ENCODE measurements around the gene TMEM9. TPM values are rescaled to one million over a fixed set of nuclear protein-coding genes. Genes with fewer than 3 reads are reported as not detected.

The TMEM9 gene
- total and polyA plus RNA-seq, 2 of the 8 experiments (the other 6 are each of a cell fraction or from before 2014, with no cell fraction given): 79.9 to 181 TPM

DNA sequence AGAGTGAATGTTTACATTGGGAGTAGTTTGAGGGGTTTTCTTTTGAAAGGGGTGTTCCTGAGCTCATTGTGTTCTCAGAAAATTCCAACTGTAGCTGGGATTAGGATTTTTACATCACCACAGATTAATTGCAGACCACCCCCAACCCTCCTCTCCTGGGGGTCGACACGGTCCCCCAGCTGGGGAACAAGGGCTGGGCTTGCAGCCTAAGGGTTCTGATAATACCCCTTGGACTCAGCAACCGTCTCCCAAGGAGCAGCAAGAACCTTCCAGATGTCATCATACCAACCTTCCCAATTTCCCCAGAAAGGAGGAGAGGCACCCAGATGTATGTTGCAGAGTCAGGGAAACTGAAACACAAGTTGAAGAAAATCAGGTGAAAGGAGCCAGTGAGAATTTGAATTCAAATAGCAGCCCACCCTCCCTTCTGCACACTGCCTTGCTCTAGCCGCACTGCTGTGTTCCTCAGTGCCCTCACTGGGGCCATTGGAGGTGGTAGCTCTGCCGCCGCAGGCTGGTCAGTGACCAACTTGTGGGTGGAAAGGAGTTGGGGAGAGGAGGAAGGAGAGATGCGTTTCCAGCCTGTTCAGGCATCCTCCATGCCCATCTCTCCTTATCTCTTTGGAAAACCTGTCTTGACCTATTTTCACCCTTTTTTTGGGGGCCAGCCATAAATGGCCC is 21.7 kb upstream of the TMEM9 start:
- FAIRE-seq: no peak
- CTCF ChIA-PET (ENCODE audit: partially characterized antibody): interaction anchor here (0.8 to 3.1 kb wide), 7 partner anchors 8 to 84 kb away, joined by 3 to 8 read pairs (median 3); no protein-coding TSS in a partner anchor

More for the DNA sequence above, 21.7 kb upstream of the TMEM9 start:
- H3K36me3 ChIP-seq (ENCODE audit: control insufficient read depth in 2 of 4, insufficient read depth in 4 of 4, low read length in 3 of 4): no peaks in the 10 kb centered on the region; a peak in 1 of 8 replicates
- no peak overlapping the region for H2BK120ac ChIP-seq (replicated peaks; ENCODE audit: low read depth, low read length)
- H3K56ac ChIP-seq (replicated peaks; ENCODE audit: insufficient read length, low read depth, low read length): no peak overlapping the region
- WGBS, 2 experiments (ENCODE audit: extremely low coverage in 1 of 2, insufficient coverage in 1 of 2, insufficient read length in 1 of 2, insufficient replicate concordance in 2 of 2, low coverage in 1 of 2, low lambda C conversion rate in 2 of 2, missing lambda C conversion rate in 1 of 2): 81% methylated on average over 7 of the region's 7 CpGs; no CpG with 5 or more reads in 1 of the 2 experiments
- no peak overlapping the region for H3K14ac ChIP-seq (ENCODE audit: insufficient read length)
- no peak overlapping the region for H2BK12ac ChIP-seq (ENCODE audit: low read depth, low read length)
- H3K27me3 ChIP-seq (replicated peaks in 1 of 4; ENCODE audit: control insufficient read depth in 3 of 4, extremely low read depth in 1 of 4, insufficient read depth in 3 of 4, low read length in 3 of 4): peaks cover 0 to 5% (median 3%) of the 10 kb centered on the region in 4 experiments; a peak in 3 of 7 replicates
- H4K5ac ChIP-seq (ENCODE audit: insufficient read length, low read depth, low read length): no peak overlapping the region
- no peak overlapping the region for H3K23ac ChIP-seq (ENCODE audit: insufficient read length)
- H2BK5ac ChIP-seq (ENCODE audit: low read depth, low read length): no peak overlapping the region
- peaks cover 3 to 5% (median 4%) of the 10 kb centered on the region in 4 experiments; a peak in 5 of 7 replicates for H3K4me1 ChIP-seq (replicated peaks in 1 of 4; ENCODE audit: control insufficient read depth in 3 of 4, insufficient read depth in 4 of 4, low read length in 3 of 4)
- no peak overlapping the region for H3K4me3 ChIP-seq (ENCODE audit: extremely low read depth in 1 of 4, insufficient read depth in 2 of 4, low read depth in 3 of 4, low read length in 4 of 4)
- H3K9ac ChIP-seq (replicated peaks in 1 of 4; ENCODE audit: extremely low read depth in 1 of 4, low read depth in 3 of 4, low read length in 3 of 4): no peak overlapping the region
- no peak overlapping the region for H2AK5ac ChIP-seq (ENCODE audit: low read depth, low read length)
- H2BK15ac ChIP-seq (ENCODE audit: low read length): no peak overlapping the region
- H3K9me3 ChIP-seq (ENCODE audit: insufficient read depth in 2 of 2, low read depth in 1 of 2, low read length in 1 of 2): no peaks in the 10 kb centered on the region
- no peaks in the 10 kb centered on the region for H3K79me1 ChIP-seq (ENCODE audit: low read depth, low read length)
- no peak overlapping the region for H3K4me2 ChIP-seq (ENCODE audit: insufficient read depth in 1 of 2, low read depth in 2 of 2, low read length in 2 of 2)
- no peak for DNase-seq (ENCODE audit: low read depth in 1 of 2, low spot score in 2 of 2)
- 0 out of 2 replicates have a peak overlapping the region, but pooled peaks have one; percentile 21 for H2BK20ac ChIP-seq (ENCODE audit: low read length)
- H3K79me2 ChIP-seq (ENCODE audit: control insufficient read depth in 1 of 2, insufficient read depth in 2 of 2, low read length in 2 of 2): no peaks in the 10 kb centered on the region
- H3K4ac ChIP-seq (replicated peaks; ENCODE audit: insufficient read length, low read depth, low read length): no peak overlapping the region
- no peaks in the 10 kb centered on the region for H4K20me1 ChIP-seq (replicated peaks in 1 of 2; ENCODE audit: control insufficient read depth in 1 of 2, insufficient read depth in 2 of 2, low read length in 2 of 2)
- no peak for TF ChIP-seq RBBP5 (IDR thresholded peaks at IDR 0.05; ENCODE audit: borderline replicate concordance, low read depth, low read length)
- no peak for TF ChIP-seq EGR1 (IDR thresholded peaks at IDR 0.05; ENCODE audit: borderline replicate concordance, low read depth, low read length)
- no peak for TF ChIP-seq HDAC2 (IDR thresholded peaks at IDR 0.05; ENCODE audit: borderline replicate concordance in 1 of 2, low read depth in 2 of 2, low read length in 2 of 2)
- no peak for TF ChIP-seq ZNF274 (IDR thresholded peaks at IDR 0.05; ENCODE audit: borderline replicate concordance, extremely low read depth, low read length)
- TF ChIP-seq E2F6 (IDR thresholded peaks at IDR 0.05): no peak
- no peak for TF ChIP-seq CBX5 (IDR thresholded peaks at IDR 0.05; ENCODE audit: low read depth, low read length)
- TF ChIP-seq PHF8 (conservative IDR thresholded peaks at IDR 0.05; ENCODE audit: low read depth, low read length): no peak
- TF ChIP-seq SAP30 (IDR thresholded peaks at IDR 0.05; ENCODE audit: insufficient read depth, insufficient replicate concordance, low read length): no peak
- TF ChIP-seq CHD2 (IDR thresholded peaks at IDR 0.05; ENCODE audit: low read length): no peak
- TF ChIP-seq CREB1 (IDR thresholded peaks at IDR 0.05): no peak
- TF ChIP-seq JUN (IDR thresholded peaks at IDR 0.05; ENCODE audit: low read depth, low read length): no peak
- H2AFZ ChIP-seq (ENCODE audit: low read length): no peak overlapping the region
- no peak overlapping the region for H4K8ac ChIP-seq (ENCODE audit: extremely low read depth, insufficient read depth, low read length)
- H3K18ac ChIP-seq (ENCODE audit: extremely low read depth, low read length): no peak overlapping the region
- H3K23me2 ChIP-seq (ENCODE audit: low read depth, low read length): peaks cover 3% of the 10 kb centered on the region; the same call in 1 of the 2 replicates
- no peak overlapping the region for H4K91ac ChIP-seq (replicated peaks; ENCODE audit: insufficient read length, low read length)
- H3K27ac ChIP-seq (ENCODE audit: low read depth, low read length): no peak overlapping the region
- POLR2A ChIA-PET (ENCODE audit: partially characterized antibody): interaction anchor here (1.1 to 1.5 kb wide), 2 partner anchors 15 to 200 kb away, joined by 3 read pairs; partner anchors contain the start of gene IGFN1
